ENCODE measurements around the gene PRCC. TPM values are rescaled to one million over a fixed set of nuclear protein-coding genes. Genes with fewer than 3 reads are reported as not detected.

Gene PRCC
- total and polyA plus RNA-seq, 2 of the 8 experiments (the other 6 are each of a cell fraction or from before 2014, with no cell fraction given) = 95.2 to 115 TPM

- no peaks in the 10 kb centered on the region for H3K9me3 ChIP-seq (ENCODE audit: insufficient read depth in 2 of 2, low read depth in 1 of 2, low read length in 1 of 2)
- ChIA-PET POLR2A (ENCODE audit: partially characterized antibody) (interaction anchor here (0.5 to 1.5 kb wide), 2 partner anchors 12 to 91 kb away, joined by 3 read pairs; no protein-coding TSS in a partner anchor), CTCF (ENCODE audit: partially characterized antibody) (interaction anchor here (0.6 to 22.0 kb wide), 7 partner anchors 11 to 250 kb away, joined by 3 to 556 read pairs (median 5); partner anchors contain the start of genes INSRR, NTRK1 and SH2D2A)
- H3K4me1 ChIP-seq (replicated peaks in 1 of 4; ENCODE audit: control insufficient read depth in 3 of 4, insufficient read depth in 4 of 4, low read length in 3 of 4) = no peaks in the 10 kb centered on the region
- no peak overlapping the region for H2BK12ac ChIP-seq (ENCODE audit: low read depth, low read length)
- no peak overlapping the region for H3K4ac ChIP-seq (replicated peaks; ENCODE audit: insufficient read length, low read depth, low read length)
- no peak overlapping the region for H2BK15ac ChIP-seq (ENCODE audit: low read length)
- H4K20me1 ChIP-seq (replicated peaks in 1 of 2; ENCODE audit: control insufficient read depth in 1 of 2, insufficient read depth in 2 of 2, low read length in 2 of 2) = no peaks in the 10 kb centered on the region
- H2BK5ac ChIP-seq (ENCODE audit: low read depth, low read length) = no peak overlapping the region
- no peak for FAIRE-seq
- no peak overlapping the region for H3K18ac ChIP-seq (ENCODE audit: extremely low read depth, low read length)
- no peaks in the 10 kb centered on the region for H3K79me1 ChIP-seq (ENCODE audit: low read depth, low read length)
- no peak overlapping the region for H2BK120ac ChIP-seq (replicated peaks; ENCODE audit: low read depth, low read length)
- no peaks in the 10 kb centered on the region for H3K36me3 ChIP-seq (ENCODE audit: control insufficient read depth in 2 of 4, insufficient read depth in 4 of 4, low read length in 3 of 4)
- WGBS, 2 experiments (ENCODE audit: extremely low coverage in 1 of 2, insufficient coverage in 1 of 2, insufficient read length in 1 of 2, insufficient replicate concordance in 2 of 2, low coverage in 1 of 2, low lambda C conversion rate in 2 of 2, missing lambda C conversion rate in 1 of 2) = 72% methylated on average over 1 of the region's 1 CpG; no CpG with 5 or more reads in 1 of the 2 experiments
- no peak overlapping the region for H2AFZ ChIP-seq (ENCODE audit: low read length)
- DNase-seq (ENCODE audit: low read depth in 1 of 2, low spot score in 2 of 2) = no peak
- H3K9ac ChIP-seq (replicated peaks in 1 of 4; ENCODE audit: extremely low read depth in 1 of 4, low read depth in 3 of 4, low read length in 3 of 4) = peak overlapping the region in 1 of 4 experiments; percentile 57; a peak in 1 of 7 replicates
- no peak overlapping the region for H2BK20ac ChIP-seq (ENCODE audit: low read length)
- H3K27me3 ChIP-seq (replicated peaks in 1 of 4; ENCODE audit: control insufficient read depth in 3 of 4, extremely low read depth in 1 of 4, insufficient read depth in 3 of 4, low read length in 3 of 4) = peaks cover 1 to 13% (median 7%) of the 10 kb centered on the region in 4 experiments; a peak in 6 of 7 replicates
- no peak overlapping the region for H3K27ac ChIP-seq (ENCODE audit: low read depth, low read length)
- H3K4me3 ChIP-seq (ENCODE audit: extremely low read depth in 1 of 4, insufficient read depth in 2 of 4, low read depth in 3 of 4, low read length in 4 of 4) = no peak overlapping the region
- no peaks in the 10 kb centered on the region for H3K23me2 ChIP-seq (ENCODE audit: low read depth, low read length)
- H3K56ac ChIP-seq (replicated peaks; ENCODE audit: insufficient read length, low read depth, low read length) = no peak overlapping the region
- no peak overlapping the region for H2AK5ac ChIP-seq (ENCODE audit: low read depth, low read length)
- no peak overlapping the region for H3K4me2 ChIP-seq (ENCODE audit: insufficient read depth in 1 of 2, low read depth in 2 of 2, low read length in 2 of 2)
- no peak overlapping the region for H4K5ac ChIP-seq (ENCODE audit: insufficient read length, low read depth, low read length)
- no peak overlapping the region for H4K91ac ChIP-seq (replicated peaks; ENCODE audit: insufficient read length, low read length)
- no peaks in the 10 kb centered on the region for H3K79me2 ChIP-seq (ENCODE audit: control insufficient read depth in 1 of 2, insufficient read depth in 2 of 2, low read length in 2 of 2)
- no peak overlapping the region for H3K14ac ChIP-seq (ENCODE audit: insufficient read length)
- no peak overlapping the region for H4K8ac ChIP-seq (ENCODE audit: extremely low read depth, insufficient read depth, low read length)
- no peak overlapping the region for H3K23ac ChIP-seq (ENCODE audit: insufficient read length)
- TF ChIP-seq BACH1 (IDR thresholded peaks at IDR 0.05; ENCODE audit: low read length) (no peak), CTBP2 (IDR thresholded peaks at IDR 0.05; ENCODE audit: borderline replicate concordance, insufficient read depth, insufficient read length, low read length) (no peak), MAFK (IDR thresholded peaks at IDR 0.05; ENCODE audit: low read depth, low read length) (no peak), KDM1A (IDR thresholded peaks at IDR 0.05; ENCODE audit: borderline replicate concordance, low read length) (no peak), TBP (IDR thresholded peaks at IDR 0.05; ENCODE audit: low read depth, low read length) (no peak), SAP30 (IDR thresholded peaks at IDR 0.05; ENCODE audit: insufficient read depth, insufficient replicate concordance, low read length) (no peak), GTF2F1 (IDR thresholded peaks at IDR 0.05; ENCODE audit: borderline replicate concordance, low read depth, low read length) (no peak), E2F6 (IDR thresholded peaks at IDR 0.05) (no peak), EP300 (IDR thresholded peaks at IDR 0.05; ENCODE audit: borderline replicate concordance in 1 of 2, low read depth in 2 of 2, low read length in 2 of 2) (no peak), KDM5A (IDR thresholded peaks at IDR 0.05; ENCODE audit: low read length) (no peak), SP1 (IDR thresholded peaks at IDR 0.05; ENCODE audit: low read depth, low read length) (no peak)
- TF ChIP-seq, protein P1, sequence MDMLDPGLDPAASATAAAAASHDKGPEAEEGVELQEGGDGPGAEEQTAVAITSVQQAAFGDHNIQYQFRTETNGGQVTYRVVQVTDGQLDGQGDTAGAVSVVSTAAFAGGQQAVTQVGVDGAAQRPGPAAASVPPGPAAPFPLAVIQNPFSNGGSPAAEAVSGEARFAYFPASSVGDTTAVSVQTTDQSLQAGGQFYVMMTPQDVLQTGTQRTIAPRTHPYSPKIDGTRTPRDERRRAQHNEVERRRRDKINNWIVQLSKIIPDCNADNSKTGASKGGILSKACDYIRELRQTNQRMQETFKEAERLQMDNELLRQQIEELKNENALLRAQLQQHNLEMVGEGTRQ (IDR thresholded peaks at IDR 0.05; ENCODE audit: low read length) = no peak
These were observed 59.3 kb downstream of the PRCC start for GRCh38 chr1:156826630-156827029.
